Suprapubic skin (tissue), 4 donors: ENCODE results near the gene FLNB.

Source experiments
- POLR2A ChIP-seq, 2 donors: fragments of 450-650 bp; IDR thresholded peaks; one replicate each; pipeline ENCODE4 v1.6.1; 2017; ENCODE audit warnings: antibody characterized with exemption in 2 of 2, mild to moderate bottlenecking in 2 of 2, moderate library complexity in 2 of 2
- POLR2AphosphoS5 ChIP-seq, 3 donors: sonication (generic); formaldehyde crosslinking; IDR thresholded peaks; one replicate each; pipeline ENCODE4 v1.6.1; 2017; ENCODE audit warnings: antibody characterized with exemption in 3 of 3
- TF ChIP-seq, protein P1 (sequence below), 2 donors: fragments of 200-600 bp in 1 of 2; fragments of 450-650 bp in 1 of 2; sonication (generic) in 1 of 2; IDR thresholded peaks; one replicate each; pipeline ENCODE4 v1.5.1; 2016 to 2019; ENCODE audit warnings: antibody characterized with exemption in 2 of 2, mild to moderate bottlenecking in 1 of 2, moderate library complexity in 1 of 2

GRCh38 chr3:58188173-58188564 lies 179.9 kb downstream of the FLNB start:
- TF ChIP-seq, protein P1, sequence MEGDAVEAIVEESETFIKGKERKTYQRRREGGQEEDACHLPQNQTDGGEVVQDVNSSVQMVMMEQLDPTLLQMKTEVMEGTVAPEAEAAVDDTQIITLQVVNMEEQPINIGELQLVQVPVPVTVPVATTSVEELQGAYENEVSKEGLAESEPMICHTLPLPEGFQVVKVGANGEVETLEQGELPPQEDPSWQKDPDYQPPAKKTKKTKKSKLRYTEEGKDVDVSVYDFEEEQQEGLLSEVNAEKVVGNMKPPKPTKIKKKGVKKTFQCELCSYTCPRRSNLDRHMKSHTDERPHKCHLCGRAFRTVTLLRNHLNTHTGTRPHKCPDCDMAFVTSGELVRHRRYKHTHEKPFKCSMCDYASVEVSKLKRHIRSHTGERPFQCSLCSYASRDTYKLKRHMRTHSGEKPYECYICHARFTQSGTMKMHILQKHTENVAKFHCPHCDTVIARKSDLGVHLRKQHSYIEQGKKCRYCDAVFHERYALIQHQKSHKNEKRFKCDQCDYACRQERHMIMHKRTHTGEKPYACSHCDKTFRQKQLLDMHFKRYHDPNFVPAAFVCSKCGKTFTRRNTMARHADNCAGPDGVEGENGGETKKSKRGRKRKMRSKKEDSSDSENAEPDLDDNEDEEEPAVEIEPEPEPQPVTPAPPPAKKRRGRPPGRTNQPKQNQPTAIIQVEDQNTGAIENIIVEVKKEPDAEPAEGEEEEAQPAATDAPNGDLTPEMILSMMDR (IDR thresholded peaks at IDR 0.05): no peak
- TF ChIP-seq POLR2A (IDR thresholded peaks at IDR 0.05) (no peak), POLR2AphosphoS5 (IDR thresholded peaks at IDR 0.05) (no peak)
